Cardiac muscle cell (in vitro differentiated cells and primary cell): ENCODE data around the gene CEACAM20. TPM values are rescaled to one million over a fixed set of nuclear protein-coding genes. Genes with fewer than 3 reads are reported as not detected.
"Not testable (repeated sequence)": the region's sequence is repeated elsewhere in the genome, so short reads cannot be mapped to it uniquely, and the experiment has no call there.

Experiments used
- DNase-seq, 2 donors: peaks; one replicate each; pipeline versions ENCODE4 v3.0.0 to v3.0.0-alpha.2; 2010 to 2017; ENCODE audit warnings: low read depth in 1 of 2, low spot score in 1 of 2
- H3K27ac ChIP-seq: fragments of 200-600 bp; sonication (generic); 2 replicates; pipeline ENCODE4 v1.5.1; 2016
- H3K27me3 ChIP-seq: fragments of 200-600 bp; sonication (generic); 2 replicates; pipeline ENCODE4 v1.6.0; 2016; ENCODE audit warnings: control low read depth
- H3K36me3 ChIP-seq: fragments of 200-600 bp; sonication (generic); 2 replicates; pipeline ENCODE4 v1.5.1; 2016; ENCODE audit warnings: control low read depth
- H3K4me1 ChIP-seq: fragments of 200-600 bp; sonication (generic); 2 replicates; pipeline ENCODE4 v1.8.1; 2017; ENCODE audit warnings: low read depth, mild to moderate bottlenecking, mixed run types
- H3K4me3 ChIP-seq: fragments of 200-600 bp; sonication (generic); 2 replicates; pipeline ENCODE4 v1.5.1; 2016; ENCODE audit warnings: mild to moderate bottlenecking
- H3K9me3 ChIP-seq: fragments of 200-600 bp; sonication (generic); 2 replicates; pipeline ENCODE4 v1.5.1; 2017; ENCODE audit warnings: low read depth, mild to moderate bottlenecking, control low read depth
- polyA plus RNA-seq: library from polyadenylated mRNA; unstranded; fragments of >200 nt; fragmentation: Nextera tagmentation; extraction: Ambion mirVana; gene quantifications from 2 replicates; pipeline ENCODE4 v1.2.1, GENCODE V29; 2016
- total RNA-seq: library from RNA; depleted of rRNA; stranded (reverse); fragments of >200 nt; gene quantifications from 2 replicates; pipeline ENCODE4 v1.2.3, GENCODE V29; 2016
- TF ChIP-seq, protein P1 (sequence below): IDR thresholded peaks from 2 replicates; pipeline ENCODE4 v1.5.1; 2012; ENCODE audit warnings: low read depth, mild to moderate bottlenecking, low read length

The CEACAM20 gene
- total and polyA plus RNA-seq, 2 experiments from 2014 or later, result not detected

DNA sequence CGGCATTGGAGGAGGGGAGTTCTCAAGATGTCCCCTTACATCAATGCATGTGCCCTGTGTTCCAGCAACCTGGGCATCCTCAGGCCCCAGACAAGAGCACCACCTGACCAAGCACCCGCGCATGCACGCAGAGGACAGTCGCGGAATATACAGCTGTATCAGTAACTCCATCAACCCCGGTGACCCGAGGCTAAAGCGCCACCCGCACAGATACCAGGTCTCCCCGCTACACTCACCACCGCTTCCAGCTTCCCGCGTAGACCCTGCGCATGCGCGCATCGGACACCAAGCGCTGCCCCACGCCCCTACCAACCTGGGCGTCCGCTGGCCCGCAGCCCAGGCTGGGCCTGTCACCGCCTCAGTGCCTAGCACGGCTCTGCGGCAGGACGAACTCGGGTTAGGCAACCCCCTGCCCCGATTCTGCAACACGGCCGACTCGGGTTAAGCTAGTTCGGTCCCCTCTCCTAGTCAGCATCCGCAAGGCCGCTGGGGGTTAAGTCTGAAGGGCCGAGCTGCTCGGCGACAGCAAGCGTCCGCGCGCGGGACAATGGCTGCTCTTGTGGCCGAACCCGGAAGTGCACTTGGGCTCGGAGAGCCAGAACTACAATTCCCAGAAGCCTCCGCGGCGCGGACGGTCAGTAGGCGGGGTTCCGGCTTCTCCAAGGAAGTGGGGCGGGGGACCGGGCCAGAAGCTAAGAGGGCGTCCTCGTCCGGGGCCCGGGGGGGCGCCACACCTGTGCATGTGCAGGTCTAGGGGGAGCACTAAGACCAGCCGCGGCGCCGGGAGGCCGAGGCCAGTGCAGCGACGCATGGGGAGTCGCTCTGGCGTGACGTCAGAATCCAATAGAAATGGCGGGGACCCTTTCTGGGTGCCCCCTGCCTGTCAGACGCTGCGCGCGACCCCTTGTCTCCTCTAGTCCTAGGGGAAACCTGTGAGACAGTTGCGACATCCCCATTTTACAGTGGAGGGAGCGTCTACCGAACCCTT lies 29.2 kb downstream of the CEACAM20 start, which contains the start of gene ZNF180:
Gene ZNF180, minus strand, starts transcription at position 561 of the 988 bp plus-strand sequence. CDS start 3,188 bp downstream, outside the sequence.
- Histone ChIP-seq H3K27ac (peak within 1 kb of the TSS; percentile 66), H3K9me3 (no peaks in the 10 kb centered on the region), H3K36me3 (peaks cover 3% of the 10 kb centered on the region), H3K4me3 (peak within 1 kb of the TSS; percentile 70), H3K27me3 (no peaks in the 10 kb centered on the region), H3K4me1 (no peaks in the 10 kb centered on the region)
- TF ChIP-seq, protein P1, sequence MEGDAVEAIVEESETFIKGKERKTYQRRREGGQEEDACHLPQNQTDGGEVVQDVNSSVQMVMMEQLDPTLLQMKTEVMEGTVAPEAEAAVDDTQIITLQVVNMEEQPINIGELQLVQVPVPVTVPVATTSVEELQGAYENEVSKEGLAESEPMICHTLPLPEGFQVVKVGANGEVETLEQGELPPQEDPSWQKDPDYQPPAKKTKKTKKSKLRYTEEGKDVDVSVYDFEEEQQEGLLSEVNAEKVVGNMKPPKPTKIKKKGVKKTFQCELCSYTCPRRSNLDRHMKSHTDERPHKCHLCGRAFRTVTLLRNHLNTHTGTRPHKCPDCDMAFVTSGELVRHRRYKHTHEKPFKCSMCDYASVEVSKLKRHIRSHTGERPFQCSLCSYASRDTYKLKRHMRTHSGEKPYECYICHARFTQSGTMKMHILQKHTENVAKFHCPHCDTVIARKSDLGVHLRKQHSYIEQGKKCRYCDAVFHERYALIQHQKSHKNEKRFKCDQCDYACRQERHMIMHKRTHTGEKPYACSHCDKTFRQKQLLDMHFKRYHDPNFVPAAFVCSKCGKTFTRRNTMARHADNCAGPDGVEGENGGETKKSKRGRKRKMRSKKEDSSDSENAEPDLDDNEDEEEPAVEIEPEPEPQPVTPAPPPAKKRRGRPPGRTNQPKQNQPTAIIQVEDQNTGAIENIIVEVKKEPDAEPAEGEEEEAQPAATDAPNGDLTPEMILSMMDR, result peak; percentile 38
- peak; percentile 96 to 98 for DNase-seq

DNA sequence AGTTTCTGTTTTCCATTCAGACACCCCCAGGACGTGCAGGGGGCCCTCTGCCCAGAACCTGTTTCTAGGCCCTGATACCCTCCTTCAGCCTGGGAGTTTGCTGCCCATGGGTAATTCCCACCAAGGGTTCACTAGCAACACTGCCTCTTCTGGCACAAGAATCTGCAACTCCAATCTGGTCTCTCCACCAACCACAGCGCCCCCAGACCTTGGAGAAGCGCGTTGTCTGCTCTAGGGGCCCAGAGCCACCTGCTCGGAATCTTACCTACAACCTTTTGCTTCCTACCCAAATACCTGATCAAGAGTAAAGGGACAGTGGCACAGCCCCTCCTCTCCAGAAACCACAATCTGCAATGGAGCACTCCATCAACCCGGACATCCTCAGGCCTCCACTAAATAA lies 29.9 kb downstream of the CEACAM20 start:
- Histone ChIP-seq H3K27me3 (no peaks in the 10 kb centered on the region), H3K4me3 (peak overlapping the region; percentile 70), H3K36me3 (peaks cover 4% of the 10 kb centered on the region), H3K27ac (no peak overlapping the region), H3K9me3 (no peaks in the 10 kb centered on the region), H3K4me1 (no peaks in the 10 kb centered on the region)
- TF ChIP-seq, protein P1, result no peak
- DNase-seq, result no peak

DNA sequence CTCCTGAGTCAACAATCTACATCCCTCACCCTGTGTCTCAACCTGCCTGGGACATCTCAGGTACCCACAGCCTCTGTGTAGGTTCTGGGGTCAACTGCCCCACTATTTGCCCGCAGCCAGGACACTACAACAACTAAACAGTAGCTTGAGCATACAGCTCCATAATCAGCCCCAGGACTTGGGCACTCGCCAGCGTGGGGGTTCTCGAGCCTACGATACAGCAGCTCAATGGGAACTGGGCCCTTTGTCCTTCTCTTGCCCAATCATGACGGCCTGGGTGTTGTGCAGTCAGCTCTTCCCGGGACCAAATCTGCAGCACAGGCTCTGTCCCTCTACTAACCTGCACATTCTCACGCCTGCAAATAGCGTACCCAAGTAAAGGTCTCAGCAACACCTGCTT lies 30.5 kb downstream of the CEACAM20 start:
- H3K4me1 ChIP-seq, result no peaks in the 10 kb centered on the region
- no peak for DNase-seq
- H3K9me3 ChIP-seq, result no peaks in the 10 kb centered on the region
- H3K4me3 ChIP-seq, result peak overlapping the region; percentile 70
- no peaks in the 10 kb centered on the region for H3K27me3 ChIP-seq
- H3K36me3 ChIP-seq, result peaks cover 7% of the 10 kb centered on the region
- H3K27ac ChIP-seq, result no peak overlapping the region
- TF ChIP-seq, protein P1, result no peak

DNA sequence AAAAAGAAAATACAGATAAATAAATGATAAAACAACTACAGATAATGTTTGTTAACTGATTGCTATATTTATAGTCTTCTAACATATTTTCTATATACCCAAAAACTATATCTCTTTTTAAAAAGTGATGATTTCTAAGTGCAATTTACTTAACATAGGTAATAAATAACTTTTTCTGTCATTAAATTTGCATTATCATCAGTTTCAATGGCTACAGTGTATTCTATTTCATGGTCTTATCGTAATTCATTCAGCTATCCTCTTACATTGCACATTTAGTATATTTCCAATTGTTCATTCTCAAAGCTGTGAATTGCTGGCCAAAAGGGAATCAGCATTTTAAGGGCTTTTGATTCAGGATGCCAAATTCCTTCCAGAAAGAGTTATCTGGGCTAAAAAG lies 32.8 kb downstream of the CEACAM20 start:
- DNase-seq, result no peak
- H3K27ac ChIP-seq, result no peak overlapping the region
- no peaks in the 10 kb centered on the region for H3K27me3 ChIP-seq
- no peaks in the 10 kb centered on the region for H3K4me1 ChIP-seq
- TF ChIP-seq, protein P1, result no peak
- no peaks in the 10 kb centered on the region for H3K9me3 ChIP-seq
- no peak overlapping the region for H3K4me3 ChIP-seq
- H3K36me3 ChIP-seq, result peaks cover 7% of the 10 kb centered on the region

DNA sequence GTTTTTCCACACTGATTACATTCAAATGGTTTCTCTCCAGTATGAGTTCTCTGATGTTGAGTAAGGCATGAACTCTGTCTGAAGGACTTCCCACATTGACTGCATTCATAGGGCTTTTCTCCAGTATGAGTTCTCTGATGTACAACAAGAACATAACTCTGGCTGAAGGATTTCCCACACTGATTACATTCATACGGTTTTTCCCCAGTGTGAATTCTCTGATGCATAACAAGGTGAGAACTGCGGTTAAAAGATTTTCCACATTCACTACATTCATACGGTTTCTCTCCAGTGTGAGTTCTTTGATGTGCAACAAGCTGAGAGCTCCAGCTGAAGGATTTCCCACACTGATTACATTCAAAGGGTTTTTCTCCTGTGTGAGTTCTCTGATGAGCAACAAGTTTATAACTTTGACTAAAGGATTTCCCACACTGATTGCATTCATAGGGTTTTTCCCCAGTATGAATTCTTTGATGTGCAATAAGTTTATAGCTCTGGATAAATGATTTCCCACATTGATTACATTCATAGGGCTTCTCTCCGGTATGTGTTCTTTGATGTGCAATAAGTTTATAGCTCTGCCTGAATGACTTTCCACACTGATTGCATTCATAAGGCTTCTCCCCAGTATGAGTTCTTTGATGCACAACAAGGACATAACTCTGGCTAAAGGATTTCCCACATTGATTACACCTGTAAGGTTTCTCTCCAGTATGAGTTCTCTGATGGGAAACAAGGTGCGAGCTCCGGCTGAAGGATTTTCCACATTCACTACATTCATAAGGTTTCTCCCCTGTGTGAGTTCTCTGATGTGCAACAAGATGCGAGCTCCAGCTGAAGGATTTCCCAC lies 52.7 kb downstream of the CEACAM20 start:
- H3K27me3 ChIP-seq, result no peaks in the 10 kb centered on the region
- peaks cover 38% of the 10 kb centered on the region for H3K9me3 ChIP-seq
- peaks cover 27% of the 10 kb centered on the region for H3K36me3 ChIP-seq
- no peak overlapping the region for H3K4me3 ChIP-seq
- TF ChIP-seq, protein P1, result no peak
- peak; percentile 6 to 17 for DNase-seq
- H3K27ac ChIP-seq, result no peak overlapping the region
- no peaks in the 10 kb centered on the region for H3K4me1 ChIP-seq

DNA sequence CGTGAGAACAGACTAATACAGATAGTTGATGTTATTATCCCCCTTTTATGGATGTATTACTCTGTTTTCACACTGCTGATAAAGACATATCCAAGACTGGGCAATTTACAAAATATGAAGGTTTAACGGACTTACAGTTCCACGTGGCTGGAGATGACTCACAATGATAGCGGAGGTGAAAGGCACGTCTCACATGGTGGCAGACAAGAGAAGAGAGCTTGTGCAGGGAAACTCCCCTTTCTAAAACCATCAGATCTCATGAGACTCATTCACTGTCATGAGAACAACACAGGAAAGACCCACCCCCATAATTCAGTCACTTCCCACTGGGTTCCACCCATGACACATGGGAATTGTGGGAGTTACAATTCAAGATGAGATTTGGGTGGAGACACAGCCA lies 60.7 kb downstream of the CEACAM20 start:
- H3K27me3 ChIP-seq, DNase-seq, H3K4me3 ChIP-seq, H3K4me1 ChIP-seq, H3K27ac ChIP-seq, H3K36me3 ChIP-seq, H3K9me3 ChIP-seq: not testable (repeated sequence)

DNA sequence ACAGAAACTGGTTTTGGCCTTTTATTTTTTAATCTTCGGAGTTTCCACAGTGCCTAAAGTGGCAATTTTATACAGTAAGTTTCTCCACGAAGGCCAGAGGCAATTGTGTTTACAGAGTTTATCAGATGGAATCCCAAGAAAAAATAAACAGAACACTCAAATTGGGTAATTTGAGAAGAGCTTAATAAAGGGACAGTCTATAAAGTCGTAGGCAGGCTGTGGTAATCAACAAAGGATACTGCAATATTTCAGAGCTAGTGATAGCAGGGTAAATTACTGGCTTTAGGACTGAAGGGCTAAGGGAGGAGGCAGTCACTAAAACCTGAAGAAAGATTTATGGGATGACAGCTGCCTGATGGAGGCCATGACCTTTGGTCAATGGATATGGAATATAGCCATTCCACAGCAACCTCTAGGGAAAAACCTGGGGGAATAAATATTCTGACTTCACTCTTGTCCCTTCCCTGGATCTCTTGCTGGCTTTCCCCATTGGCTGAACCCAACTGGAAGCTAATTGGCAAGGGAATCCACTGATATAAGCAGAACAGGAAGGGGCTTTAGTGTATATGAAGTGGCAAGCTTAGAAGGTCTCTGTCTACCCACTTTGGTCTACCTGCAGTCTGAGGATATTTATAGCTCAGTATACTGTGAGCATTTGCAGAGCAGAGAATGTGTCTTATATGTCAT lies 66.7 kb downstream of the CEACAM20 start:
- H3K4me1 ChIP-seq, H3K27me3 ChIP-seq, H3K4me3 ChIP-seq, H3K9me3 ChIP-seq, H3K36me3 ChIP-seq, DNase-seq, H3K27ac ChIP-seq: not testable (repeated sequence)
